Lower leg skin (tissue), 3 donors: ENCODE data around the gene PEX5L.

Experiments
- CTCF ChIP-seq, 3 donors: fragments of 450-650 bp; IDR thresholded peaks; one replicate each; pipeline ENCODE4 v1.5.1; 2016; ENCODE audit warnings: antibody characterized with exemption in 3 of 3, mild to moderate bottlenecking in 3 of 3, moderate library complexity in 2 of 3
- POLR2A ChIP-seq, 2 donors: fragments of 450-650 bp; IDR thresholded peaks; one replicate each; pipeline ENCODE4 v1.6.1; 2016 to 2017; ENCODE audit warnings: antibody characterized with exemption in 2 of 2, mild to moderate bottlenecking in 1 of 2, moderate library complexity in 1 of 2

DNA sequence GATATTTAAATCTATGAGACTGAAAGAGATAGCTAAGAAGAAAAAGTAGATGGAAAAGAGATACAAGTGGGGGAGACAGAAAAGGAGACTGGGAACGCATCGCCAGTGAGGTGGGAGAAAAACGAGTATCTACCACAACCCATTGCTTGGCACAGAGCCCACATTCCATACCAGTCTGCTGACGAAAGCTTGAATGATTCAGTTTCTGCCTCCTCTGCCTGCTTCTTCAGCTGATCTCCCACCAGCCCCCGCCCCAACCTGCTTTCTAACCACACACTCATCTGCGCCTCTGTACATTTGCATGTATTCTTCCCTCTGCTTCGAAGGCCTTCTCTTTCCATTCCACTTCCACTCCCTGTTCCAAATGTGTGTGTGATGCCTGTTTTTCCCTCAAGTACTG lies 195.8 kb downstream of the PEX5L start:
- no peak for TF ChIP-seq CTCF (IDR thresholded peaks at IDR 0.05)
- TF ChIP-seq POLR2A (IDR thresholded peaks at IDR 0.05), result no peak
